ENCODE measurements around the gene CD19. TPM values are rescaled to one million over a fixed set of nuclear protein-coding genes. Genes with fewer than 3 reads are reported as not detected.
"Not testable (repeated sequence)": the region's sequence is repeated elsewhere in the genome, so short reads cannot be mapped to it uniquely, and the experiment has no call there.

Gene CD19
- total RNA-seq, 1 experiment from 2014 or later = not detected

- CTCF ChIA-PET = interaction anchor here (0.6 to 0.7 kb wide), 3 partner anchors 14 to 85 kb away, joined by 3 to 8 read pairs (median 4); no protein-coding TSS in a partner anchor
- H3K4me1 ChIP-seq (ENCODE audit: control insufficient read depth, insufficient read depth, low read length) = no peaks in the 10 kb centered on the region; the same call in 1 of the 2 replicates
Observed at GRCh38 chr16:28886945-28887344, 44.8 kb upstream of the CD19 start.

GRCh38 chr16:28890355-28890754, 41.4 kb upstream of the CD19 start:
- H3K27ac ChIP-seq (ENCODE audit: low read length); CTCF ChIA-PET; POLR2A ChIA-PET; BruUV-seq (replicated peaks); ATAC-seq; H3K9me3 ChIP-seq (ENCODE audit: control insufficient read depth, insufficient read depth, low read depth, low read length); H3K4me3 ChIP-seq (ENCODE audit: low read depth in 2 of 2, low read length in 2 of 2); H3K27me3 ChIP-seq (ENCODE audit: control insufficient read depth, insufficient read depth, low read length); in situ Hi-C loops (cut with HindIII; ENCODE audit: low pct_unique_long_range_greater_than_20kb, low sequenced_read_pairs); H3K4me1 ChIP-seq (ENCODE audit: control insufficient read depth, insufficient read depth, low read length); intact Hi-C loops (cut with micrococcal nuclease; ENCODE audit: unreplicated experiment); H3K36me3 ChIP-seq (ENCODE audit: control insufficient read depth, insufficient read depth, low read length); DNase-seq (ENCODE audit: low read depth, low spot score): not testable (repeated sequence)

More at GRCh38 chr16:28886945-28887344, 44.8 kb upstream of the CD19 start:
- Histone ChIP-seq H3K9me3 (ENCODE audit: control insufficient read depth, insufficient read depth, low read depth, low read length) (no peaks in the 10 kb centered on the region), H3K27me3 (ENCODE audit: control insufficient read depth, insufficient read depth, low read length) (no peaks in the 10 kb centered on the region), H3K27ac (ENCODE audit: low read length) (no peak overlapping the region), H3K36me3 (ENCODE audit: control insufficient read depth, insufficient read depth, low read length) (no peaks in the 10 kb centered on the region), H3K4me3 (ENCODE audit: low read depth in 2 of 2, low read length in 2 of 2) (no peak overlapping the region)
- no TSS peak for BruUV-seq (replicated peaks)
- DNase-seq (ENCODE audit: low read depth, low spot score) = no peak
- in situ Hi-C loops (cut with HindIII; ENCODE audit: low pct_unique_long_range_greater_than_20kb, low sequenced_read_pairs) = no loop called here
- intact Hi-C loops (cut with micrococcal nuclease; ENCODE audit: unreplicated experiment) = no loop called here
- no peak for ATAC-seq
- POLR2A ChIA-PET = interaction anchor here (0.6 kb wide), 1 partner anchor 8 kb away, joined by 4 read pairs; no protein-coding TSS in a partner anchor
- TF ChIP-seq REST (IDR thresholded peaks at IDR 0.05; ENCODE audit: insufficient read depth in 1 of 2, low read depth in 2 of 2, low read length in 1 of 2) = no peak
- no peak for TF ChIP-seq TCF7L2 (IDR thresholded peaks at IDR 0.05; ENCODE audit: low read depth, low read length)
- no peak for TF ChIP-seq SIN3A (IDR thresholded peaks at IDR 0.05; ENCODE audit: borderline replicate concordance, insufficient read depth, low read depth, low read length)
- TF ChIP-seq CTCF (IDR thresholded peaks at IDR 0.05) = no peak
- TF ChIP-seq POLR2AphosphoS5 (IDR thresholded peaks at IDR 0.05; ENCODE audit: low read depth, low read length) = no peak

GRCh38 chr16:28891964-28892890, 39.5 kb upstream of the CD19 start:
- ChIA-PET CTCF (interaction anchor here (0.6 kb wide), 1 partner anchor 46 kb away, joined by 3 read pairs; the partner anchor contains the start of gene TUFM), POLR2A (interaction anchor here (0.7 kb wide), 1 partner anchor 8 kb away, joined by 7 read pairs; no protein-coding TSS in a partner anchor)
- in situ Hi-C loops (cut with HindIII; ENCODE audit: low pct_unique_long_range_greater_than_20kb, low sequenced_read_pairs) = no loop called here
- Histone ChIP-seq H3K4me1 (ENCODE audit: control insufficient read depth, insufficient read depth, low read length) (no peaks in the 10 kb centered on the region), H3K9me3 (ENCODE audit: control insufficient read depth, insufficient read depth, low read depth, low read length) (no peaks in the 10 kb centered on the region), H3K4me3 (ENCODE audit: low read depth in 2 of 2, low read length in 2 of 2) (no peak overlapping the region), H3K36me3 (ENCODE audit: control insufficient read depth, insufficient read depth, low read length) (no peaks in the 10 kb centered on the region), H3K27me3 (ENCODE audit: control insufficient read depth, insufficient read depth, low read length) (no peaks in the 10 kb centered on the region), H3K27ac (ENCODE audit: low read length) (no peak overlapping the region)
- TF ChIP-seq SIN3A (IDR thresholded peaks at IDR 0.05; ENCODE audit: borderline replicate concordance, insufficient read depth, low read depth, low read length) (no peak), TCF7L2 (IDR thresholded peaks at IDR 0.05; ENCODE audit: low read depth, low read length) (no peak), POLR2AphosphoS5 (IDR thresholded peaks at IDR 0.05; ENCODE audit: low read depth, low read length) (no peak), CTCF (IDR thresholded peaks at IDR 0.05) (no peak), REST (IDR thresholded peaks at IDR 0.05; ENCODE audit: insufficient read depth in 1 of 2, low read depth in 2 of 2, low read length in 1 of 2) (no peak)
- no TSS peak for BruUV-seq (replicated peaks)
- intact Hi-C loops (cut with micrococcal nuclease; ENCODE audit: unreplicated experiment) = no loop called here
- no peak for DNase-seq (ENCODE audit: low read depth, low spot score)
- no peak for ATAC-seq
